ENCODE data around the gene GPC6.

DNA sequence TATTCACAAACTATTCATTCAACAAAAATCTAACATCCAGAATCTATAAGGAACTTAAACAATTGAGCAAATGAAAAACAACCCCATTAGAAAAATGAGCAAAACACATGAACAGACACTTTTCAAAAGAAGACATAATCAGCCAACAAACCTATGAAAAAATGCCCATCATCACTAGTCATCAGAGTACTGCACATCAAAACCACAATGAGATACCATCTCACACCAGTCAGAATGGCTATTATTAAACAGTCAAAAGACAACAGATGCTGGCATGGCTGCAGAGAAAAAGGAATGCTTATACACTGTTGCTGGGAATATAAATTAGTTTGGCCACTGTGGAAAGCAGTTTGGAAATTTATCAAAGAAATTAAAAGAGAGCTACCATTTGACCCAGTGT lies 487.6 kb downstream of the GPC6 start:
- no peak for TF ChIP-seq EZH2 (IDR thresholded peaks at IDR 0.05; ENCODE audit: insufficient read depth, low read length)
- TF ChIP-seq, protein P1, sequence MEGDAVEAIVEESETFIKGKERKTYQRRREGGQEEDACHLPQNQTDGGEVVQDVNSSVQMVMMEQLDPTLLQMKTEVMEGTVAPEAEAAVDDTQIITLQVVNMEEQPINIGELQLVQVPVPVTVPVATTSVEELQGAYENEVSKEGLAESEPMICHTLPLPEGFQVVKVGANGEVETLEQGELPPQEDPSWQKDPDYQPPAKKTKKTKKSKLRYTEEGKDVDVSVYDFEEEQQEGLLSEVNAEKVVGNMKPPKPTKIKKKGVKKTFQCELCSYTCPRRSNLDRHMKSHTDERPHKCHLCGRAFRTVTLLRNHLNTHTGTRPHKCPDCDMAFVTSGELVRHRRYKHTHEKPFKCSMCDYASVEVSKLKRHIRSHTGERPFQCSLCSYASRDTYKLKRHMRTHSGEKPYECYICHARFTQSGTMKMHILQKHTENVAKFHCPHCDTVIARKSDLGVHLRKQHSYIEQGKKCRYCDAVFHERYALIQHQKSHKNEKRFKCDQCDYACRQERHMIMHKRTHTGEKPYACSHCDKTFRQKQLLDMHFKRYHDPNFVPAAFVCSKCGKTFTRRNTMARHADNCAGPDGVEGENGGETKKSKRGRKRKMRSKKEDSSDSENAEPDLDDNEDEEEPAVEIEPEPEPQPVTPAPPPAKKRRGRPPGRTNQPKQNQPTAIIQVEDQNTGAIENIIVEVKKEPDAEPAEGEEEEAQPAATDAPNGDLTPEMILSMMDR (IDR thresholded peaks at IDR 0.05; ENCODE audit: insufficient read depth, low read depth, low read length) = no peak

Data from astrocyte (in vitro differentiated cells and primary cell).